Activated CD4-positive, alpha-beta T cell treated with anti-CD3 and anti-CD28 coated beads, Interleukin-2, amount 50 U/mL, for 48 hours (primary cell): ENCODE results near the gene FGF18.
A peak's percentile ranks its signal among the peaks of the same experiment; 100 is the strongest.
"Not testable (repeated sequence)": the region's sequence is repeated elsewhere in the genome, so short reads cannot be mapped to it uniquely, and the experiment has no call there.

Experiments used
- DNase-seq, 2 experiments: peaks; one replicate each; pipeline ENCODE4 v3.0.0-alpha.2; 2020

Gene FGF18

DNA sequence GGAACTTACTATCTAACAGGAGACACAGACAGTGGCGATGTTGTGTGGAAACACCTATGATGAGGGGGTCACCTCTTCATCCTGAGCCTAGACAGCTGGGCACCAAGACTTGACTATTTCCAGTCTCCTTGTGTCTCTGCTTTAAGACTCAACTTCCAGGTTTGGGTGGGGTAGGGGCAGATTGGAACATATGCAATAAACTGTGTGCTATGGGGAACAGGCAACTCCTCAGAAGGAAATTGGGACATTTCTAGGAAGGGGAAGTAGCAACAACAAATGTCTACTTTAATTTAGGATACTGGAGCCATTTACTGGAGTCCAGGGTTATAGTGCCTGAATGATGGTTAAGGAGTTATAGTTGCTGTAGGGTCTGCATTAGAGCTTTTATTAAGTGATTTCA, 57.3 kb downstream of the FGF18 start:
- DNase-seq, result no peak

- no peak for DNase-seq
These were observed 57.7 kb downstream of the FGF18 start for GRCh38 chr5:171477101-171477500.

DNA sequence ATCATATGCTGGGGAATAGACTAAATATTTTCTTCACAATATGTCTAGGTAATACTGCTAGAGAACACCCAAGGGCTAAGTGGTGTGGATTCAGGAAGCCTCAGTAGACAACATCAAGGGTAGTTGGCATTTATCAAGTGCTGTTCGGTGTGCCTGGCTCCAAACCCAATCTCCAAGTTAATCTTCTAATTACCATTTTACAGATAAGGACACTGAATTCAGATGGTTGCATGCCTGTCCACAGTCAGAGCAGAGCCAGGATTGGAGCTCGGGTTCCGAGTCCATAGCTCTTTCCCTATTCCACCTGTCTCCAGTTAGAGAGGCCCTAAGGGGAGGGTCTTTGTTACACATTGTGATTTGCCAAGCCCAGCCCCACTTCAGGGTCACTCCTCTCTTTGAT, 58.2 kb downstream of the FGF18 start:
- no peak for DNase-seq

GRCh38 chr5:171478946-171479775, 59.7 kb downstream of the FGF18 start:
- DNase-seq, result no peak

DNA sequence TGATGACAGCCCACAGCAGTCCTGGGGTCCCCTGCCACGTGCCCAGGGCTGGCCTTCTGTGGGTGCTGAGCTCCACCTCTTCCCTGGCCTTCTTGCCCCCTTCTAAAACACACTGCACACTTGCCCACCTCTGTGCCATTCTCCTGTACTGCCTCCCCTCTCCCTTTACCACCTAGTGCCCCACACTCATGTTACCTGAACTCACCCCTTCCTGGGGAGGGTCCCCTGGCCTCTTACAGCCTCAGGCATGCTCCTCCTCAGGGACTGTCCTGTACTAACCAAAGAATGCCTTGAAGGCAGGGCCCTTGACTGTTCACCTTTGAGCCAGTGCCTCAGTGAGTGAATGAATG, 60.3 kb downstream of the FGF18 start:
- DNase-seq, result no peak

- DNase-seq, result no peak
These were observed 60.8 kb downstream of the FGF18 start for GRCh38 chr5:171480239-171480638.

DNA sequence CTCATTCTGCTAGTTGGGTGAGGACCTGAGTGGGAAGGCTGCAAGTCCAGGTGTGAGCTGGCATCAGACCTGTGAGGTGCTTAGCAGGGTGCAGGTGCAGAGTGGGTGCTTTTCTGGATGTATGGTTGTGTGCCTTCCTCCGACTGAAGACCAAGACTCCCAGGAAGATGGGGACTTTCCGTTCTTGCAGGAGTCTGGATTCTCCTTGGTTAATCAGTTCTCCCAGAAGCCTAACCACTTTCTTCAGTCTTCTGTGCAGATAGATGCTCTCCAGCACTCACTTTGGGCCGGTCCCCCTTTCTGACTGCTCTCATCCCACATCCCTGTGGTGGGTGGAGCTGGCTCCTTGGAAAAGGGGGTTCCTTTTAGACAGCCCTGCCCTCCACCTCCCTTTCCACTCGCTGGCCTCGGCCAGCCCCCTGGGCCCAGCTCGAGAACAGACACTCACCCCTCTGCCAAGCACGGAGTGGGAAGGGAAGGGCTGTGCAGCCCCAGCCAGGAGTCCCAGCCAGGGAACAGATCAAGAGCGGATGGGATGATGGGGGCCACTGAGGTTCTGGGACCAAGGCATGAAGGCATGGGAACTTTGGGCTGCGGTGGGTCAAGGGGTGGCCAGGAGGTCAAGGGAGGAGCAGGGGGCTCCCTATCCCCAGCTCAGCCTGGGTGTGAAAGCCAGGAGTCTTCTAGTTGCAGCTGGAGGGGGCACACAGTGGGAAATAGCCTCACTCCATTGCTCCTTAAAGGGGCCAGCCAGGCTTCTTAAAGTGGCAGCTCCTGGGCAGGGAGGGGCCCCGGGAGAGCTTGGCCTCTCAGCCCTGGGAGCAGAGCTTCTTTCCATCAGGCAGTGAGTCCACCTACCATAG, 62.4 kb downstream of the FGF18 start:
- DNase-seq, result no peak

- DNase-seq, result no peak
These were observed 62.9 kb downstream of the FGF18 start for GRCh38 chr5:171482434-171482730.

GRCh38 chr5:171483551-171484135, 64.2 kb downstream of the FGF18 start:
- no peak for DNase-seq

- DNase-seq, result peak; percentile 57 to 63
These were observed 65.0 kb downstream of the FGF18 start for GRCh38 chr5:171484460-171484899.

DNA sequence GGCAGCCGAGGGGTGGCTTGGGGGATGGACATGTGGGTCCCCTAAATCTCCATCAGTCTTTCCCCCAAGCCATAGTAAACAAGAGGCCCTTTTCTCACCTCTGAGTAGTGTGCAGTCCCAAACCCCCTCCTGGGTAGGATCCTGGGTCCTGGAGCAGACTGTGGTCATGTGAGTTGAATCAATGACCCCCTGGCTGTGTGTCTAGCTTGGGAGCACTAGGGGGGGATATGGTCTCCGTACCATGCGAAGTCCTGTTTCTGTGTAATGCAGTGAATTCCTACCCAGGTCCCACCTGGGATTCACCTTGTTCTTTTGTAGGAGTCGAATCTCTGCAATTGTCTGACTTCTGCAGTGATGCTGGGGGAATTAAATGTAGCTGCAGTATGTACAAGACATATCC, 66.2 kb downstream of the FGF18 start:
- no peak for DNase-seq

DNA sequence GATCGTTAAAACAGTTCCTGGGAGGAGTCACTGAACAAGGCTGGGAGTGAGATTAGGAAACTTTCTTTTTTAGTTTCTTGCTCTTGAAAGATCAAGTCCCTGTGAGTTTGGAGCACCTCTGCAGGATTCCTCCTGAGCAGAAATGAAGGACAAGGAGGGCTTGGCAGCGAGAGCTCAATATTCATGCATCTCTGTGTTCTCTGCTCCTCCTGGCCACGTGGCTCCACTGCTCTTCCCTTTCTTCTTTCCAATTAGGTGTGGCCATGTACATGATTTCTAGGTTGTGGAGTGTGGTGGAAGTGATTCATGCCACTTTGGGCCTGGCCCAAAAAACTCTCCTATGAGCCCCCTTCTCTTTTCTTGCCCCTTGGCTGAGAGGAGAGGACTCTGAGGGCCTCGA, 67.2 kb downstream of the FGF18 start:
- DNase-seq, result no peak

DNA sequence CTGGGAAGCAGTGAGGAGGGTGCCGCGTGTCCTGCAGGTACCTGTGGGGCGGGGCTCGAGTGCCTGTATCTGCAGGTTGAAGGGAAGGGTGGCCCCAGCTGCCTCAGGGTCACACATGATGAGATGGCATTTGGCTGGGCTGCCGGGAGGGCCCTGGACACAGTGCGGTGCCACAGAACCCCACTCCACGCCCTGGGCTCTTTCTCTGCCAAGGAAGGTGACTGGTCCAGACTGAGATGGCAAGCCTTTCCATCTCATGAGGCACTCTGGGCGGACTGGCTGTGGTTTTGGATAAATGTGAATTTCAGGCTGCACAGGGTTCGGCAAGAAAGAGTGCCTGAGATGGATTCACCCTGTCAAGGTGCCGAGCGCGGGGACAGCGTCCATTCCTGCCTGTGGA, 69.4 kb downstream of the FGF18 start:
- no peak for DNase-seq

GRCh38 chr5:171492781-171493180, 73.3 kb downstream of the FGF18 start:
- DNase-seq, result no peak

GRCh38 chr5:171493646-171494393, 74.4 kb downstream of the FGF18 start:
- DNase-seq, result no peak

- DNase-seq, result no peak
These were observed 75.1 kb downstream of the FGF18 start for GRCh38 chr5:171494452-171495121.

DNA sequence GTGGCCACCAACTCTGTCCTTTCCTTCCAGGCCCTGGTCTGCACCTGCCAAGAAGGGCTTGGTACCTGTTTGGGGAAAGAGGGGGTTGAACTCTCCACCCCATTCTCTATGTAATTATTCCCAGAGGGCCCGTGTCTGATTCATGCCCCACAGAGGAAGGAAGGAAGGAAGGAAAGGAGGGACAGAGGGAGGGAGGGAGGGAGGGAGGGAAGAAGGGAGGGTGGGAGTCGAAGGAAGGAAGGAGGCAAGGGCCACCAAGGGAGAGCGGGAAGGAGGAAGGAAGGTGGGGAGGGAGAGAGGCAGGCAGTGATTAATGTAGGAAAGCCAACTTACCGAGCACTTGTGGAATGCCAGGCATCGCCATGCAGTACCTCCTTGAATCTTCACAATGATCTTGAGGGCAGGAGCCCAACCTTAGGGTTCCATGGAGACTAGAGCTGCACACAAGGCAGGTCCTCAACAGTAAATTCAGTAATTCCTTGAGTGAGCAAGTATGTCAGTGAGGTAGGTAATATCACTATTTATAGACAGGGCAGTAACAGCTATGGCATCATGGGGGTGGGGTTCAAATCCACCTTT, 75.8 kb downstream of the FGF18 start:
- DNase-seq, result no peak

- no peak for DNase-seq
These were observed 77.0 kb downstream of the FGF18 start for GRCh38 chr5:171496456-171496855.

GRCh38 chr5:171497494-171497893, 78.0 kb downstream of the FGF18 start:
- not testable (repeated sequence) for DNase-seq

DNA sequence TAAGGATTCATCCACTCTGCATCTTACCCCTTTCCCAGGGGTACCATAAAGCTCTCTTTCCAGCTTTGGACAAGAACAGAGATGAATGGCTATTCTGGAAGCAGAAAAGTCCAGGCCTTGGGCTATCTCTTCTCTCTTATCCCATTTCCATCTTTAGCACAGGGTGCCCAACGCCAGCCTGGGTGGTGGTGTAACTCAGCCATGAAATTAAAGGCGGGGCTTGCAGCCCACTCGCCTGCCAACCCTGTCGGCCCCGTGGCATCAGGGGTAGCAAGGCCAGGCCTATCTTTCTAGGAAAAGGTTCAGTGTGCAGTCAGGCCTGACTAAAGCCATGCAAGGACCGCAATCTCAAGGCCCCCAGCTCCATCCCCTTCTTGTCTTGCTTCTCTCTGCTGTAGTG, 78.7 kb downstream of the FGF18 start:
- no peak for DNase-seq

DNA sequence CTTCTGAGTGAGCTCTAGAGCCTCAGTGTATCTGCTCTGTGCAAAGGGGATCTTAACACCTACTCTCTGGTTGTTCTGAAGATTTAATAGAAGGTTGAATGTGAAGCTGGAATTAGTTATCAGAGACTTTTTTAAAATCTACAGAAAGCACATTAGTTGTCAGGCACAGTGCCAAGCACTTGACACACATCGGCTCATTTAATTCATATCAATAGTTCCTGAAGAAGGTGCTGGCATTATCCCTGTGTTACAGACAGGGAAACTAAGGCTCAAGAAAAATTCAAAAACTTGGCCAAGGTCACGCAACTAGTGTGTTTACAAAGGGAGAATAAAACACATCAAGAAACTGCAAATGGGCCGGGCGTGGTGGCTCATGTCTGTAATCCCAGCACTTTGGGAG, 80.2 kb downstream of the FGF18 start:
- no peak for DNase-seq

DNA sequence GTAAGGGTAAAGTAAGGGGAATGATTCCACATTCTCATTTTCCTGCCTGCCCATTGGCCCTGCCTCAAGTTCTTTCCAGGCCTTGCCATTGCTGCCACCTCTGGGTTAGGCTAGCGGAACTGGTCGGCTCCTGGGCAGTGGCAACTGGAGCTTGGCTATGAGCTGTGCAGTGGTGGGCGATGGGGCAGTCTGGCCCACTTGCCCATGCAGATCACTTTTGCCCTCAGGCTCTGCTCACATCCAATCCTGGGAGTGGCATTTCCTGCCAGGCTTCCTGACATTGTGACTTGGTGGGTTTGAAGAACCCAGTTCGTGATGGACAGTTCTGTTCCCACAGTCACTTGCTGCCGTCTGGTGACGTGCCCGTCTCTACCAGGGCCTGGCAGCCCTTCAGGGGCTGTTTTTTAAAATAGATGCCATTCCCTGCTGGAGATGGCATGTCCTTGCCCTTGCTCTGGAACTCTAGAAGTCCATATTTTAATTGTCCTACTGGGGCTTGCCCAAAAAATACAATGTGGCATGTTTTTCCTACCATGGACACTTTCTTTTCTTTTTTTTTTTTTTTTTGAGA, 86.1 kb downstream of the FGF18 start:
- DNase-seq, result no peak
